HG03520 (cell line): ENCODE results near the gene SPCS1.
"Not testable (repeated sequence)": the region's sequence is repeated elsewhere in the genome, so short reads cannot be mapped to it uniquely, and the experiment has no call there.

Source experiments
- ATAC-seq: cut with Tn5 transposase; IDR thresholded peaks from one replicate; pipeline ENCODE4 v1.9.1; 2021; ENCODE audit warnings: mild to moderate bottlenecking, moderate library complexity; ENCODE audit not compliant: unreplicated experiment

The SPCS1 gene

GRCh38 chr3:52705688-52706686 is at the start of gene SPCS1, which contains the start of gene GLT8D1:
Gene SPCS1 (plus strand): TSS chr3:52706106. CDS start chr3:52706247, 141 bp downstream.
Gene GLT8D1 (minus strand): TSS chr3:52705791. CDS start chr3:52700460, 5,331 bp downstream.
- ATAC-seq, result peak; percentile 79

GRCh38 chr3:52660046-52660445 is 45.9 kb upstream of the SPCS1 start:
- no peak for ATAC-seq

- no peak for ATAC-seq
Observed at GRCh38 chr3:52663098-52663497, 42.8 kb upstream of the SPCS1 start.

- peak; percentile 75 for ATAC-seq
Observed at GRCh38 chr3:52670621-52671521, 35.0 kb upstream of the SPCS1 start.

GRCh38 chr3:52671676-52672075 is 34.2 kb upstream of the SPCS1 start:
- ATAC-seq, result no peak

GRCh38 chr3:52676201-52676600 is 29.7 kb upstream of the SPCS1 start:
- ATAC-seq, result not testable (repeated sequence)

GRCh38 chr3:52678265-52679198 is 27.4 kb upstream of the SPCS1 start:
- ATAC-seq, result no peak

- ATAC-seq, result no peak
Observed at GRCh38 chr3:52679199-52679538, 26.7 kb upstream of the SPCS1 start.

- no peak for ATAC-seq
Observed at GRCh38 chr3:52679811-52680210, 26.1 kb upstream of the SPCS1 start.

GRCh38 chr3:52681596-52681995 is 24.3 kb upstream of the SPCS1 start:
- no peak for ATAC-seq

- no peak for ATAC-seq
Observed at GRCh38 chr3:52682016-52682415, 23.9 kb upstream of the SPCS1 start.

GRCh38 chr3:52683611-52684010 is 22.3 kb upstream of the SPCS1 start:
- no peak for ATAC-seq

- no peak for ATAC-seq
Observed at GRCh38 chr3:52684184-52684583, 21.7 kb upstream of the SPCS1 start.

- ATAC-seq, result peak; percentile 60
Observed at GRCh38 chr3:52685285-52685708, 20.6 kb upstream of the SPCS1 start.

- ATAC-seq, result peak; percentile 67
Observed at GRCh38 chr3:52685709-52686691, 19.9 kb upstream of the SPCS1 start, which contains the start of the genes GNL3 and PBRM1. Gene GNL3 (plus strand): TSS chr3:52686032. CDS start chr3:52686093, 61 bp downstream. Gene PBRM1 (minus strand): TSS chr3:52685913.

GRCh38 chr3:52688266-52688665 is 17.6 kb upstream of the SPCS1 start:
- ATAC-seq, result no peak

GRCh38 chr3:52689151-52689550 is 16.8 kb upstream of the SPCS1 start:
- no peak for ATAC-seq

GRCh38 chr3:52690560-52690959 is 15.3 kb upstream of the SPCS1 start:
- ATAC-seq, result no peak

- ATAC-seq, result no peak
Observed at GRCh38 chr3:52693071-52693470, 12.8 kb upstream of the SPCS1 start.
